T-helper 2 cell treated with Interferon-gamma antibody and Interleukin-4, amounts not matched to agents 100 ng/mL and 5 ng/mL, for 36 hours (primary cell): Measurements from ENCODE around the gene RAP1GAP2. TPM values are rescaled to one million over a fixed set of nuclear protein-coding genes. Genes with fewer than 3 reads are reported as not detected.

Experiments
- intact Hi-C: fragments of 100-400 bp; cut with micrococcal nuclease; formaldehyde crosslinking; loops from one replicate; pipeline ENCODE4 v1.15.1; 2023
- total RNA-seq: library from RNA; stranded (reverse); gene quantifications from 2 replicates; pipeline ENCODE4 v1.2.3, GENCODE V29; 2022

RAP1GAP2 gene
- total RNA-seq, 1 donor from 2014 or later: 48.5 TPM

- intact Hi-C loops: no loop called here
Measured at GRCh38 chr17:2940352-2940751, 144.1 kb downstream of the RAP1GAP2 start.

- intact Hi-C loops: no loop called here
Measured at GRCh38 chr17:2943981-2944380, 147.7 kb downstream of the RAP1GAP2 start.

- intact Hi-C loops: no loop called here
Measured at GRCh38 chr17:2945299-2945698, 149.1 kb downstream of the RAP1GAP2 start.

GRCh38 chr17:2946144-2946543, 149.9 kb downstream of the RAP1GAP2 start:
- intact Hi-C loops: no loop called here

- intact Hi-C loops: no loop called here
Measured at GRCh38 chr17:2947588-2947950, 151.3 kb downstream of the RAP1GAP2 start.

GRCh38 chr17:2947996-2948550, 151.8 kb downstream of the RAP1GAP2 start:
- intact Hi-C loops: no loop called here

- intact Hi-C loops: no loop called here
Measured at GRCh38 chr17:2948721-2949468, 152.7 kb downstream of the RAP1GAP2 start.

GRCh38 chr17:2949469-2950044, 153.3 kb downstream of the RAP1GAP2 start:
- intact Hi-C loops: no loop called here

GRCh38 chr17:2950846-2951245, 154.6 kb downstream of the RAP1GAP2 start:
- intact Hi-C loops: no loop called here

GRCh38 chr17:2952174-2952845, 156.1 kb downstream of the RAP1GAP2 start:
- intact Hi-C loops: no loop called here

- intact Hi-C loops: no loop called here
Measured at GRCh38 chr17:2954898-2955445, 158.7 kb downstream of the RAP1GAP2 start.

- intact Hi-C loops: no loop called here
Measured at GRCh38 chr17:2955931-2956582, 159.8 kb downstream of the RAP1GAP2 start.

- intact Hi-C loops: no loop called here
Measured at GRCh38 chr17:2957631-2958286, 161.5 kb downstream of the RAP1GAP2 start.

GRCh38 chr17:2958706-2959222, 162.5 kb downstream of the RAP1GAP2 start:
- intact Hi-C loops: no loop called here

GRCh38 chr17:2959371-2960130, 163.3 kb downstream of the RAP1GAP2 start:
- intact Hi-C loops: no loop called here

- intact Hi-C loops: no loop called here
Measured at GRCh38 chr17:2961446-2961845, 165.2 kb downstream of the RAP1GAP2 start.

GRCh38 chr17:2962236-2962635, 166.0 kb downstream of the RAP1GAP2 start:
- intact Hi-C loops: no loop called here

GRCh38 chr17:2962729-2963128, 166.5 kb downstream of the RAP1GAP2 start:
- intact Hi-C loops: no loop called here

GRCh38 chr17:2963332-2964027, 167.2 kb downstream of the RAP1GAP2 start:
- intact Hi-C loops: no loop called here
